Dermis microvascular lymphatic vessel endothelial cell (primary cell): ENCODE data around the gene MTX2. TPM values are rescaled to one million over a fixed set of nuclear protein-coding genes. Genes with fewer than 3 reads are reported as not detected.
"Not testable (repeated sequence)": the region's sequence is repeated elsewhere in the genome, so short reads cannot be mapped to it uniquely, and the experiment has no call there.

Experiments used
- DNase-seq, 2 donors: peaks; one replicate each; pipeline versions ENCODE4 v3.0.0 to v3.0.0-alpha.2; 2010; ENCODE audit warnings: low read depth in 2 of 2
- total RNA-seq: library from RNA; depleted of rRNA; stranded (reverse); fragments of >200 nt; gene quantifications from 2 replicates; pipeline ENCODE4 v1.2.1, GENCODE V29; 2014

The MTX2 gene
- total RNA-seq, 1 donor from 2014 or later, result 23.2 TPM

- DNase-seq, result not testable (repeated sequence)
Measured at GRCh38 chr2:176373155-176373554, 103.9 kb downstream of the MTX2 start.

- no peak for DNase-seq
Measured at GRCh38 chr2:176378323-176378722, 109.1 kb downstream of the MTX2 start.

GRCh38 chr2:176380341-176380740 lies 111.1 kb downstream of the MTX2 start:
- no peak for DNase-seq

- no peak for DNase-seq
Measured at GRCh38 chr2:176383100-176383499, 113.9 kb downstream of the MTX2 start.

GRCh38 chr2:176383836-176384442 lies 114.7 kb downstream of the MTX2 start:
- DNase-seq, result no peak

GRCh38 chr2:176385219-176385759 lies 116.0 kb downstream of the MTX2 start:
- DNase-seq, result no peak

- no peak for DNase-seq
Measured at GRCh38 chr2:176385838-176386237, 116.6 kb downstream of the MTX2 start.

Other genes starting within 250 kb of the MTX2 start
- gene EVX2, start 185.5 kb upstream of the MTX2 start, total RNA-seq, result not detected in 2 replicates
- gene HOXD13, start 176.7 kb upstream of the MTX2 start, total RNA-seq, result under 0.01 TPM in 1 of 2 replicates, not detected in the other
- gene HOXD12, start 169.6 kb upstream of the MTX2 start, total RNA-seq, result not detected in 2 replicates
- not detected in 2 replicates for gene HOXD11, start 162.2 kb upstream of the MTX2 start, total RNA-seq
- gene HOXD10, start 152.7 kb upstream of the MTX2 start, total RNA-seq, result 7.8 and 9.9 TPM in 2 replicates
- gene HOXD9, start 146.7 kb upstream of the MTX2 start, total RNA-seq, result 16.8 and 18.6 TPM in 2 replicates
- 17.2 and 20.9 TPM in 2 replicates for gene HOXD8, start 139.7 kb upstream of the MTX2 start, total RNA-seq
- gene HOXD4, start 117.9 kb upstream of the MTX2 start, total RNA-seq, result 2.3 and 2.5 TPM in 2 replicates
- 5.6 and 7.2 TPM in 2 replicates for gene HOXD3, start 112.1 kb upstream of the MTX2 start, total RNA-seq
- 4.6 and 8.2 TPM in 2 replicates for gene HOXD1, start 80.8 kb upstream of the MTX2 start, total RNA-seq